Muscle of back (tissue), 11 donors: ENCODE results near the gene KNTC1. TPM values are rescaled to one million over a fixed set of nuclear protein-coding genes. Genes with fewer than 3 reads are reported as not detected.
A peak's percentile ranks its signal among the peaks of the same experiment; 100 is the strongest.
"Not testable (repeated sequence)": the region's sequence is repeated elsewhere in the genome, so short reads cannot be mapped to it uniquely, and the experiment has no call there.

Experiments
- DNase-seq, 3 donors: peaks; one replicate each; pipeline versions ENCODE4 v3.0.0 to v3.0.0-alpha.2; 2013
- polyA plus RNA-seq, 10 donors: library from polyadenylated mRNA; unstranded; fragments of 120-200 nt; gene quantifications; one replicate each; pipeline ENCODE4 v1.2.1, GENCODE V29; 2013; ENCODE audit not compliant: insufficient read length in 10 of 10

Gene KNTC1
- polyA plus RNA-seq, 10 donors = 12.5 to 33.2 (median 22.4) TPM

GRCh38 chr12:122505419-122506051 is 21.5 kb upstream of the KNTC1 start:
- no peak for DNase-seq

- no peak for DNase-seq
Measured at GRCh38 chr12:122506393-122506938, 20.6 kb upstream of the KNTC1 start.

GRCh38 chr12:122508163-122508562 is 18.9 kb upstream of the KNTC1 start:
- DNase-seq = no peak

- DNase-seq = not testable (repeated sequence)
Measured at GRCh38 chr12:122513028-122513427, 14.0 kb upstream of the KNTC1 start.

DNA sequence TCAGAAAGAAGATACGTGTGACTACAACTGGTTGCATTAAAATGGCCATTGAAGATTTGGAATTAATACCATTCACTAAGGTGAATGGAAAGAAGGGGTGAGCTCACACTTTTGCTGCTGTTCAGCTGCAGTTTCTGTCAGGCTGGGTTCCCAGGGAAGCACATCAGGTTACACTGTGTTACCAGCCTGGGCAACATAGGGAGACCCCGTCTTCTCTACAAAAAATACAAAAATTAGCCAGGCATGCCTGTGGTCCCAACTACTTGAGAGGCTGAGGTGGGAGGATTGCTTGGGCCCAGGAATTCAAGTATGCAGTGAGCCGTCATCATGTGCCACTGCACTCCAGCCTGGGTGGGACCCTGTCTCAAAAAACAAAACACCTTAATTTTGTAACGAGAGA is 13.4 kb upstream of the KNTC1 start:
- DNase-seq = no peak

DNA sequence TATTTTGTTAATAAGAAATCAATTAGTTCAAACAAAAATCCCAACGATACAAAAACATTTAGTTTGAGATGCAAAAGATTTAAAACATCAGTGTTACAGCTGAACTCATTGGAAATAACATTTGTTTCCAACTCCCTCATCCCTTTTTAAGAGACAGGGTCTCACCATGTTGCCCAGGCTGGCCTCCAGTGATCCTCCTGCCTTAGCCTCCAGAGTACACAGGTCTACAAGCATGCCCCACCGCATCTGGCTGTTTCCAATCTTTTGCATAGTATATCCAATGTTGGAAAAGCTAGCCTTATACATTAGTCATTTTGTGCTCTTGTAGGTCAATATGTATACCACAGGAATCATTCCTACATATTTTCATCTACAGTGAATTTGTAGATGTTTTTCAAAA is 11.8 kb upstream of the KNTC1 start:
- no peak for DNase-seq

- no peak for DNase-seq
Measured at GRCh38 chr12:122516544-122517361, 10.3 kb upstream of the KNTC1 start.

DNA sequence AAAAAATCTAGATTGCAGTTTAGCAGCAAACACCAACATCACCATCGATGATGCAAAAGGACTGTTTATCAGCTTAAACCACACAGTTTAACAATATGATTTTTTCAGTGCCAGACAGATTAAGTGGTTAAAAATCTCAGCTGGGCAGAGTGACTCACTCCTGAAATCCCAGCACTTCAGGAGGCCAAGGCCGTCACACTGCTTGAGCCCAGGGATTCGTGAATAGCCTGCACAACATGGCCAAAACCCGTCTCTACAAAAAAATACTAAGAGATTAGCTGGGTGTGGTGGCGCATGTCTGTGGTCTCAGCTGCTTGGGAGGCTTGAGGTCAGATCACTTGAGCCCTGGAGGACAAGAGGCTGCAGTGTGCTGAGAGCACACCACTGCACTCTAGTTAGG is 9.2 kb upstream of the KNTC1 start:
- DNase-seq = peak in 1 of 3 donors; percentile 15

- no peak for DNase-seq
Measured at GRCh38 chr12:122518908-122519307, 8.1 kb upstream of the KNTC1 start.

DNA sequence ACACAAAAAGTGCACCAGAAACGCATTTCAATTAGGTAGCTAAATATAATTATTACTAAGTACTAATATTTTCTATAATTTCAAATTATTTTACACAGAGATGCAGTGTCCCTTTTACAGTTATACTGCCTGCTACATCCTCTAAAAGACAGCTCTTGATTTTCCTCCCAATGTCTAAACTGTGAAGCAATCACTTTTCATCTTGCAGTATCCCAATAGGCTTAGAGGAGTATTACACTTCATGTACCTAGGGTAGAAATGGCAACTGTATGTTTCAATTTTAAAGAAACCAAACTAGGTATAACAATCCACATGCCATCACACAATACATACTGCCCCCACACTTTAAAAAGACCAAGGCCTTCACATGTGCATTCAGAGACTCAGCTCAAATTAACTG is 7.6 kb upstream of the KNTC1 start:
- DNase-seq = no peak

DNA sequence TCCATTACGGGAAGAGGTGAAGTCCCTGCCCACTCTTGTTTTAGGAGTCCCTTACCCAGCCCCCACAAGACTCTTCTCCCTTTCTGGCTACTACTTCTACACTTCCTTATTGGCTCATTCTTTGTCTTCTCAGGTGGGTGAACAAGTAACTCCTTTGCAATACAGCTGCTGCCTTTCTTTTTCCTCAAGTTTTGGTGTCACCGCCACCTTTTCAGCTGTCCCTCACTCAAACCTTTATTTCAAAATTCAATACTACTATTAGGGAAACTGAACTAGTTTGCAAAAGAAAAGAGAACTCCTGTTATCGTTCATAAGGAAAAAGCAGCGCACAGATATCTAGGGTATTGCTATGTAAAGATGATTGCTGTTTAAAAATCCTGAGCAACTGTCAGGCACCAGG is 6.4 kb upstream of the KNTC1 start:
- no peak for DNase-seq

DNA sequence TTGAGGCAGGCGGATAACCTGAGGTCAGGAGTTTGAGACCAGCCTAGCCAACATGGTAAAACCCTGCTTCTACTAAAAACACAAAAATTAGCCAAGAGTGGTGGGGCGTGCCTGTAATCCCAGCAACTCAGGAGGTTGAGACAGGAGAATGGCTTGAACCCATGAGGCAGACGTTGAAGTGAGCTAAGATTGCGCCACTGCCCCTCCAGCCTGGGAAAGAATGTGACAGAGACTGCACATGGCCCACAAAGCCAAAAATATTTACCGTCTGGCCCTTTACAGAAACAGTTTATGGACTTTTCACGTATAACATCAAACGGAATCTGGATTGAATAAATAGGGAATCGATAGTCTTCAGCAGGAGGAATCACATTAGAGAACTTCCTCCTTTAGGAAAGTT is 3.8 kb upstream of the KNTC1 start:
- DNase-seq = no peak

DNA sequence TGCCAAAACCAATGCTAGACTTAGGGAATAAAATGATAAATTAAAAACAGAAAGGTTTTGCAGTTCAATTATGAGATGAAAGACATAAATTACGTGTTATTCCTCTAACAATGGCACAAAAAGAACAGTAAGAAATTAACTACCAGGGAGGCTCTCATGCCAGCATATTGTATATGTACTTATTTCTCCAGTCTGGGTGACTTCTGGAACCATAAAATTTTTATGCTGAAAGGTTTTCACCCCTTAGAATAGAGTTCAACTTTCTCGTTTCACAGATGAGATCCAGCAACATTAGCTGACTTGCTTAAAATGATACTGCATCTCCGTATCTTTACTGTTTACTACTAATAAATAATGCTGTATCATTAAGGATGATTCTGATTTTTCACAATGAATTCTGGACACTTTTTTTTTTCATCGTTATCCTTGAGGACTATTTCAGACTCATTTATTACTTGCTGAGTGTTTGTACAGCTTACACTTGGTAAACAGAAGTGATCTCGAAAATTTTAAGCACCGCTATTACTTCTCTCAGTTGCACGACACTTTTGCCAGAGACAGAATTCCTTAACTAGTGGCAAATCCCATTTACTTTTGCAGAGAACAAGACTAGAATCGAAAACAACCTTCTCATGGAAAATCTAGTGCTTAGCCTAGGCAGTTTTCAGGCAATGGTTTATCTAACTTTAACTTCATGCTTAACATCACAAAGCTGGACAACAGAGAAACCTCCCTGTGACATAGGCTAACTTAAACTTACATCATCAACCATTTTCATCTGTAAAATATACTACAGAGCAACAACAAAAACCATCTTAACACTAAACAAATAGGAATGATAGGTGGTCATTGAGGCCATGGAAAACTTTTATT is 3.0 kb upstream of the KNTC1 start:
- DNase-seq = no peak

DNA sequence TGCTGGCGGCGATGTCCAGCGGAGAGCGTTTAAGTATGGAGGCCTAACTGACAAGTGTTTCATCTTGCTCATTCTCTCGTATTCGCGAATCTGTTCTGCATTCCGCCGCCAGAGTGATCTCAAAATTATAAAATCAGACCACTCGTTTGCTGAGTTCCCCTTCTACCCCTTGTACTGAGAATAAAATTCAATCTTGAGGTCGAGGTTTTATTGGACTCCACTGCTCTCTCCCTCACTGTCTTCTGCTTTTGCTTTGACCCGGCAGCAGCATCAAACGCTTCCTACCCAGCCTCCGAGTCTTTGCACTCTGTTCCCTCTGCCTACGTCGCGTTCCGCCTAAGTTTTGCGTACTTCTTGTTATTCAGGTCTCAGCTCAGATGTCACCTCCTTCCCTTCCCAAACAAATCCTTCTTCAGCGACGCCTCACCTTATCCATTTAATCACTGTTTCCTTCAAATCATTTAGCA is 462 bp downstream of the KNTC1 start:
- peak in 1 of 3 donors; percentile 6 for DNase-seq

GRCh38 chr12:122528582-122528981 is 1.5 kb downstream of the KNTC1 start:
- DNase-seq = no peak

DNA sequence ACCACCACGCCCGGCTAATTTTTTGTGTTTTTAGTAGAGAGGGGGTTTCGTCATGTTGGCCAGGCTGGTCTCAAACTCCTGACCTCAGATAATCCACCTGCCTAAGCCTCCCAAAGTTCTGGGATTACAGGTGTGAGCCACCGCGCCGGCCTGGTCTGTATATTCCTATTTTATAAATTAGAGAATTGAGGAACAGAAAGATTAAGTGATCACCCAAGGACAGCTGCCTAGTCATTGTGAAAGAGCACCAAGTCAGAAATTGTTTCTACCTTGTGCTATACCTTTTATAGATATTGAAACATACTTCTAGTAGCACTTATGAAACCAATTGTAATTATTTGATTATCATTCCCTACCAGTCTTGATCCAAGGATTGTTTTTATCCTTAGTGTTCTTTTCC is 1.9 kb downstream of the KNTC1 start:
- DNase-seq = no peak

DNA sequence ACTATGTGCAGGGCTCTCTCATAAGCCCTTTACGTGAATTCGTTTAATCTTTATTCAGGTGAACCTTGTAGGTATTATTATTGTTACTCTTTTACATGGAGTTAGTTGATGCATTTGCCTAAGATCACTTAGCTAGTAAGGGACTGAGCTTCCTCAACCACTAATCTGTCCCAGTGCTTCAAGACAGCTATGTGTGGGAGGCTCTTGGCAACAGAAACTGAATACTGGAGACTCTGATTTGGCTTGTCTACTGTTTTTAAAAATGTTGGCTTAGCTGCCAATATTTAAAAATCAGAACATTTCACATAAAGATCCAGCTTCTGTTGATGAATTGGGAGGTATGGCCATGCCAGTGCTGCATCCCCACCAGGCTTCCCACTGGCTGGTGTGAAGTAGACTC is 6.8 kb downstream of the KNTC1 start:
- DNase-seq = peak in 1 of 3 donors; percentile 9

DNA sequence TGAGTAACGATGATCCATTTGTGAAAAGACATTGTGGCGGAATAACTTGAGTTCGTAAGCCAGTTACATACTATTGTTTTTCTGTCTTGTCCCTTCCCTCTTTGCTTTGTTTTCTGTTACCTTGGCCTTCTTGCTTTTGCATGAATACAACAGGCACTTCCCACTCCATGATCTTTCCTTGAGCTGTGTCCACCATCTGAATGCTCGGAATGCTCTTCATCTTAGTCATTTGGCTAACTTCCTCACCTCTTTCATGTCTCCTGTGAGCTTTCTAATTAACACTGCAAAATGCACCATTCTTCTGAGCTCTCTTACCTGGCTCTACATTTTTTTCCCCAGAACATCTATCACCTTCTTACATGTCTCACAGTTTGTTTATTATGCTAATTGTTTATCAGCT is 10.0 kb downstream of the KNTC1 start:
- no peak for DNase-seq

GRCh38 chr12:122538496-122538895 is 11.4 kb downstream of the KNTC1 start:
- no peak for DNase-seq

GRCh38 chr12:122544537-122544936 is 17.5 kb downstream of the KNTC1 start:
- no peak for DNase-seq

- no peak for DNase-seq
Measured at GRCh38 chr12:122545855-122546254, 18.8 kb downstream of the KNTC1 start.

DNA sequence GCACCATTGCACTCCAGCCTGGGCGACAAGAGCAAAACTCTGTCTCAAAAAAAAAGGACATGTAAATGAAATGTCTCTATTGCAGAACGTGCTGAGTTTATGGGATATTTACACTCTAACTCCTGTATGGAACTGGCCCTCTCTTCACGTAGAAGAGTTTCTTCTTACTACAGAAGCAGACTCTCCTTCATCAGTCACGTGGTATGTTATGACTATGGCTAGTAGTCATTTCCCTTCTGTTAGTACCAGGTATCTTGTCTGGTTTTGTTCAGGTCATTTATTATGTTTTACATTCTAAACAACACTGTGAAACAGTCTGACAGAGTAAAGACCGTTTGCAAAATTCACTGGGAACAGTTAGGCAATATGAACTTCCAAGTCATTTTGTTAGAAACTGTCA is 20.3 kb downstream of the KNTC1 start:
- no peak for DNase-seq
